ENCODE results near the gene LMF2.
"Not testable (repeated sequence)": the region's sequence is repeated elsewhere in the genome, so short reads cannot be mapped to it uniquely, and the experiment has no call there.

LMF2 gene

DNA sequence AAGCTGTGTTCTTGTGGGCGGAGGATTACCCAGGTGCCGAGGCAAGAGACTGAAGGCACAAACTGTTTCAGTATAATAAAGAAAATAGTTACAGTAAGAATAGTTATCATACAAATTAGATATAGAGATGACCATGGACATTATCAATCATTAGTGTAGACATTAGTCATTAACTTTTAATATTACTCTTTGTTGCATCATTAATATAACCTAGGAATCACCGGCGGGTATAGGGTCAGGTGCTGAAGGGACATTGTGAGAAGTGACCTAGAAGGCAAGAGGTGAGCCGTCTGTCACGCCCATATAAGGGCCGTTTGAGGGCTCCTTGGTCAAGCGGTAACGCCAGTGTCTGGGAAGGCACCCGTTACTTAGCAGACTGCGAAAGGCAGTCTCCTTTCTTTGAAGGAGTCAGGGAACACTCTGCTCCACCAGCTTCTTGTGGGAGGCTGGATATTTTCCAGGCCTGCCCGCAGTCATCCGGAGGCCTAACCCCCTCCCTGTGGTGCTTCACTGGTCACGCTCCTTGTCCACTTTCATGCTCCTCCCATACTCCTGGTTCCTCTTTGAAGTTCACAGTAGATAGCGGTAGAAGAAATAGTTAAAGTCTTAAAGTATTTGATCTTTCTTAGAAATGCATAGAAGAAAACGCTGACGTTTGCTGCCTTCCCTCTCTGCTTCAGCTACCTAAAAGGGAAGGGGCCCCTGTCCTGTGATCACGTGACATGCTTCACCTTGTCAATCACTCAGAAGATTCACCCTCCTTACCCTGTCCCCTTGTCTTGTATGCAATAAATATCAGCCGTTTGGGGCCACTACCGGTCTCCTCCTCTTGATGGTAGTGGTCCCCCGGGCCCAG lies 26.6 kb upstream of the LMF2 start:
- not testable (repeated sequence) for DNase-seq

DNA sequence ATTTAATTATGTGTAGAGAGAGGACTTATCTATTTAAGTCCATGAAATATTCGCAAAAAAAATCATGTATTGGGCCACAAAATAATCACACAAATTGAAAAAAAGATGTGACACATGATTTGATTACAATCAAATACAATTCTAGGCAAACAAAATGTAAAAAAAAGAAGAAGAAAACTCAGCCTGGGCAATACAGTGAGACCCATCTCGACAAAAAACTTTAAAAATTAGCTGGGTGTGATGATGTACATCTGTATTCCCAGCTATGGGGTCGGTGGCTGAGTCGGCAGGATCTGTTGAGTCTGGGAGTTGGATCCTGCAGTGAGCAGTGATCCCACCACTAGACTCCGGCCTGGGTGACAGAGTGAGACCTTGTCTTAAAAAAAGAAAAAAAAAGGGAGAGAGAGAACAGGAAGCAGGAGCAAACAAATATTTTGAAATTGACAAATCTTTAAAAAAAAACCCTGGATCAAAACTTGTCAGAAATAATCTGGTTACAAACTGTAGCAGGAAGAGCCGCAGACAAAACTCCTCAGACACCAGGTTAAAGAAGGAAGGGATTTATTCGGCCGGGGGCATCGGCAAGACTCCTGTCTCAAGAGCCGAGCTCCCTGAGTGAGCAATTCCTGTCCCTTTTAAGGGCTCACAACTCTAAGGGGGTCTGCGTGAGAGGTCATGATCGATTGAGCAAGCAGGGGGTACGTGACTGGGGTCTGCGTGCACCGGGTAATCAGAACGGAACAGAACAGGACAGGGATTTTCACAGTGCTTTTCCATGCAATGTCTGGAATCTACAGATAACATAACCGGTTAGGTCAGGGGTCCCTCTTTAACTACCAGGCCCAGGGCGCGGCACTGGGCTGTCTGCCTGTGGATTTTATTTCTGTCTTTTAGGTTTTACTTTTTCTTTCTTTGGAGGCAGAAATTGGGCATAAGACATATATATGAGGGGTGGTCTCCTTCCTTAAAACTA lies 25.6 kb upstream of the LMF2 start:
- no peak for DNase-seq

DNA sequence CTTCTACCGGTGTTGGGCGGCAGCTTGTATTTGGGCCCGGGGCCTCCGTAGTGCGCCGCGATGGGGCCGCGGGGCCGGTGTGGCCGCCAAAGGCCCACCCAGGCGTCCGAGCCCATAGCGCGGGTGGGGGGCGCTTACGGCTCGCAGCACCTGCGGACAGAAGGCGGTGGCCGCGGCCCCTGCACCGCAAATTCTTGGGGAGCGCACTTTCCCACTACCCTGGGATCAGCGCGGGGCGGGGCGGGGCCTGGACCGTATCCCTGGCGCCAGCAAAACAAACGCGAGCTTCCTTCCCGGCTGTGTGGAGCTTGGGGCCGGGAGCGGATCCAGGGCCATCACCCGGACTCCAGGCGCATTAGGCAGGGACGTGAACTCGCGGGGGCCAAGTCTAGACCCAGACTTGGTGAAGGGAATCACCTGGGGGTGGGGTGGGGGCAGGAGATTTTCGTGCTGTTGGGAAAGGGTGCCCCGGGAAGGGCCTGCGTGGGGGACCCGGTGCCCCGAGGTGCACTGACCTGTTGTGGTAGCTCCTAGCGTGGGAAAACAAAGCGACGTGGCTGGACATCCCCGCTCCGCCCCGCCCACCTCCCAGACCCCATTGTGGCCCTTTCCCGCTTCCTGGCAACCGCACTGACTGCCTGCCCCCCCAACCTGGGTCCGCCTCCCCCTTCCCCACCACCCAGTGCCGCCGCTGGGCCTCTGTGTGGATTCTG lies 24.6 kb upstream of the LMF2 start:
- DNase-seq = no peak

DNA sequence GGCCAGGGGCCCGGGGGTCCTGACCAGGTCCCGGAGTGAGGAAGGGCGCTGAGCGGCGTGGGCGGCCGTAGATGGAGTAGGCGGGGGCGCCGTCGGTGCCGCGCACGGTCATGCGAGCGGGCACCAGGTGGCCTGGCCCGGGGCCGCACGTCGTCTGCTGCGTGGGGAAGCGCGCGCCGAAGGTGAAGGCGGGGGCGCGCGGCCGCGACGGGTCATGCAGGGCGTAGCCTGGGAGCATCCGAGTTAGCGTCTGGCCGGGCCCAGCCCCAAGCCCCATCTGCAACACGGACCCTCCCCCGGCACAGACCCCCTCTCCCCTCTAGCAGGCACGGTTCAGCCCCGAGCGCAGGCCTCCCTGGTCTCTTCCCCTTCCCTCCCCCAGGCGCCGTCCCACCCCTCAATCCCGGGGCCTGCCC lies 24.1 kb upstream of the LMF2 start:
- DNase-seq = peak; percentile 76

DNA sequence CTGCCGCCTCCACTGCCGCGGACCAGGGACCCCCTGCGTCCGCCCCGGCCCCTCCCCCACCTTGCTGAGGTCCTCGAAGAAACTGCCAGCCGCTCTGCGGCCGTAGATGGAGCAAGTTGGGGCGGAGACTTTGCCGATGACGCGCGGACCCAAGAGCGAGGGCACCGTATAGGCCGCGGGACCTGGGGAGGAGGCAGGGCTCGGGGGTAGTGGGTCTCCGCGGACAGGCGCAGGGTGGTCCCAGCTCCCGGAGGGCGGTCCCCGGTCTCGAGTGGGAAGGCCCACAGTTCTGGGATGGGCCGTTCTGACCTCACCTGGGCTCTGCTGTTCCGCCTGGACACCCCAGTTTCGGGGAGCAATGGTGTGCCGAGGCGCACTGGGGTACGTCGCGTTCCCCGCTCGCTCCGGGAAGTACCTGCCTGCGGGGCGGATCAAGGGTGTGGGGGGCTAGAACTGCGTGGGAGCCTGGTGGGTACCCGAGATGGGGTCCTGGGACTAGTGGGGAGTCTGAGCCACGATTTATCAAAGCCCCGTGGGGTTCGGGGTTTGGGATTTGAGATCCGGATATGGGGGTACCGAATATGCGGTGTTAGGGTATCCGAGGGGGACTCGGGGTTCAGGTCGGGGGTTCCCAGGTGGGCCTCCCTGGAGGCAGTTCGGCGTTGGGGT lies 23.5 kb upstream of the LMF2 start:
- DNase-seq = peak; percentile 81

DNA sequence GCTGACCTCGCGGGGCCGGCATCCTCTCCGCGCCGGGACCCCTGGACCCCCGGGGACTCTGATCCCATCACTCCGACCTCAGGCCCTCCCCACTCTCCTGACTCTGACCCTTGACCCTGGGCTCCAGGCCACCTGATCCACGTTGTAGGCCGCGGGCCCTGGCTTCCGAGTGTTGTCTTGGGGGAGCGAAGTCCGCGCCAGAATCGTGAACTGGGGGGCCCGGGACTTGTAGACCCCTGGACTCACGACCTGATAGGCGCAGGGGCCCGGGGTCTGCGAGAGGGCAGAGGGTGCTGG lies 23.0 kb upstream of the LMF2 start:
- DNase-seq = no peak

DNA sequence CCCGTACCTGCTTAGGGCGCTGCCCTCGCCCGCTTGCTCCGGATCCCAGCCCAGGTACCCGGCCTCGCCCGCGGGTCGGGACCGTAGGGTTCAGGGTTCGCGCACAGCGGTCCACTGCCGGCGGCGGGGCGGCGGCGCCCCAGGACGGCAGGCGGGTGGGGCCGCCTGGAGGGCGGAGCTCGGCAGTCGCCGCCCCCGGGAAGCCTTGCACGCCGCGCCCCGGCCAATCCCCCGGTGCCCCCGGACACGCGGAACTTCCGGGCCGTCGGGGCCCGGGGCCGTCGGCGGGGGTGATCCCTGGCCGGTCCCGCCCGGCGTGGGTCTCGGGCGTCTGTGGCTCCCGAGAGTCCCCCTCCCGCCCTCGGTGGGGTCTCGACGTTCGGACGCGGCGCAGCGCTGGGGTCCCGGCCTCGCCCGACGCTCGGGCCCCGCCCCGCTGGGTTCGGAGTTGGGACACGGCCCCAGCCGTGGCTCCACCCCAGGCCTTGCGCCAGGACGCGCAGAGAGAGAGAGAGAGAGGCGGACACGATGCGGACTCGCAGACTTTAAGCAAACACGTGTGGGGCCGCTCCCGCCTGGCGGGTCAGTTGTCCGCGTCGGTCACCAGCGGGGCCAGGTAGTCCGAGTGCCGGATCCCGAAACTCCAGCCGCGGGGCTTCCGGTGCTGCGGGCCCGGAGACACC lies 22.5 kb upstream of the LMF2 start, which contains the start of gene TYMP:
TSS of gene TYMP (minus strand) at position 116 of the 683 bp plus-strand sequence. CDS start 303 bp downstream, outside the sequence.
- peak; percentile 72 for DNase-seq

DNA sequence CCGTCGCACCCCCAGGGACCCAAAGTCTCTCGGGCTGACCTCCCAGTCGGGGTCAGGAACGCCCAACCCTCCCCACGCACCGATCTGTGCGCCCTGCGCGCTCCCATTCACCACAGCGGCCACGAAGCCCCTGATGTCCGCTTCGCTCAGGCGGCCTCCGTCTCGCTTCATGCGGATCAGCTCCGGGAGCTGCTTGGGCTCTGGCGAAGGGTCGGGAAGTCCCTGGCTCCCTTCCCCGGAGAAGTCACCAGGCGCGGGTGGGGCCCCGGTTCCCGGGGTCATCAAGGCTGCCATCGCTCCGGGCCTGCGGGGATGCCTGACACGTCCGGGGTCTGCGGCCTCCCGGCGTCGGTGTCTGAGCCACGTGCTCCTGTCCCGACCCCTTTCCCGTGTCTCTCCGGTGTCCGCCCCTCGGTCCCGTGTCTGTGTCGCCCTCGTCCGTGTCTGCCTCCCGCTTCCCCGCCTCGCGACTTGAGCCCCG lies 22.0 kb upstream of the LMF2 start:
- DNase-seq = no peak

DNA sequence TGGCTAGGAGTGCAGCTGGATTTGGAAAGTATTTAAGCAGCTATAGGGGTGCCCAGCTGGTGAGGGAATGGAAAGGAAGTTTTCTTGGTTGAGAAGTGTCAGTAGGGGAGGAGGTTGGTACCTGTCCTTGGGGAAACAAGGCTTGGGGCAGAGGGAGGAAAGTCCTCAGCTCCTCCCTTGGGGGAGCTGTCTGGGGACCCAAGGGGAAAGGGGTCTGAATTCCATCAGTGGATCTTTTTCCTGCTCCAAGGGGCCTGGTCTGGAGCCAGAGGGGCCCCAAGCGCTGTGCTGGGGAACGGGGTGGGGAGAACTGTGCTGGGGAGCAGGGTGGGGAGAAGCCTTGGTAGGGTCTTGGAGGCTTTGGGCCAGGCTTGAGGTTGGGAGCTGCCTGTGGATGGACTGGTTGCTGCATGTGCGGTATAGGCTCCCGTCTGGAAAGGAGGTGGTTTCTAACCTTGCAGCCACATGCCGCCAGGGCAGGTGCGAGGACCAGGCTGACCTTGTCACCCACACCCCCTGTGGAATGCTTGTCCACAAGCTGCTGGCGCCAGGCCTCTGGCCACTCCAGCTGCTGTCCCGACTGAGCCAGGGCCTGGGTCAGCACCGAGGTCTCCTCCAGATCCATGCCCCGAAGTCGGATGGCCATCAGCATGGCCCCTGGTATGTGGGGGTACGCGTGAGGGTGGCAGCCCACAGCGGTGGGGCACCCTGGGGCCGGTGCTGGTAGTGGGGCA lies 21.3 kb upstream of the LMF2 start:
- no peak for DNase-seq

DNA sequence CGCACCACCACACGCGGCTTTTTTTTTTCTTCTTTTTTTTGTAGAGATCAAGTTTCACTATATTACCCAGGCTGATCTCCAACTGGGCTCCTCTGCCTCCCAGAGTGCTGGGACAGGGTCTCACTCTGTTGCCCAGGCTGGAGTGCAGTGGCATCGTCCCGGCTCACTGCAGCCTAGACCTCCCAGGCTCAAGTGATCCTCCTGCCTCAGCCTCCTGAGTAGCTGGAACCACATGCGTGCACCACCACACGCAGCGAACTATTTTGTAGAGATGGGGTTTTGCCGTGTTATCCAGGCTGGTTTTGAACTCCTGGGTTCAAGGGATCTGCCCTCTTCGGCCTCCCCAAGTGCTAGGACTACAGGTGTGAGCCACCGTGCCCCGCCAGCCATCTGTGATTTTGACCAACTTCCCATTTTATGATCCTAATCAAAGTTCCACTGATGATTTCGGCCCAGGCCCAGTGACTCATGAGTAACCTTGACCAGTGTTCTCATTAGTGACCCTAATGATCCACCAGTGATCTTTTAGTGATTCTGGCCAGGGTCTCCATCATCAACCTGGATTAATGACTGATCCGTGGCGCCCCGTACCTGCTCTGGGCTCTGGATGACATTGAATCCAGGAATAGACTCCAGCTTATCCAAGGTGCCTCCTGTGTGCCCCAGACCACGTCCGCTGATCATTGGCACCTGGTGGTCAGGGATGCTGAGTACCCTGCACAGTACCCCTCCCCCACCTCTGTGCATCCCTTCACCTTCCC lies 20.6 kb upstream of the LMF2 start:
- DNase-seq = no peak

DNA sequence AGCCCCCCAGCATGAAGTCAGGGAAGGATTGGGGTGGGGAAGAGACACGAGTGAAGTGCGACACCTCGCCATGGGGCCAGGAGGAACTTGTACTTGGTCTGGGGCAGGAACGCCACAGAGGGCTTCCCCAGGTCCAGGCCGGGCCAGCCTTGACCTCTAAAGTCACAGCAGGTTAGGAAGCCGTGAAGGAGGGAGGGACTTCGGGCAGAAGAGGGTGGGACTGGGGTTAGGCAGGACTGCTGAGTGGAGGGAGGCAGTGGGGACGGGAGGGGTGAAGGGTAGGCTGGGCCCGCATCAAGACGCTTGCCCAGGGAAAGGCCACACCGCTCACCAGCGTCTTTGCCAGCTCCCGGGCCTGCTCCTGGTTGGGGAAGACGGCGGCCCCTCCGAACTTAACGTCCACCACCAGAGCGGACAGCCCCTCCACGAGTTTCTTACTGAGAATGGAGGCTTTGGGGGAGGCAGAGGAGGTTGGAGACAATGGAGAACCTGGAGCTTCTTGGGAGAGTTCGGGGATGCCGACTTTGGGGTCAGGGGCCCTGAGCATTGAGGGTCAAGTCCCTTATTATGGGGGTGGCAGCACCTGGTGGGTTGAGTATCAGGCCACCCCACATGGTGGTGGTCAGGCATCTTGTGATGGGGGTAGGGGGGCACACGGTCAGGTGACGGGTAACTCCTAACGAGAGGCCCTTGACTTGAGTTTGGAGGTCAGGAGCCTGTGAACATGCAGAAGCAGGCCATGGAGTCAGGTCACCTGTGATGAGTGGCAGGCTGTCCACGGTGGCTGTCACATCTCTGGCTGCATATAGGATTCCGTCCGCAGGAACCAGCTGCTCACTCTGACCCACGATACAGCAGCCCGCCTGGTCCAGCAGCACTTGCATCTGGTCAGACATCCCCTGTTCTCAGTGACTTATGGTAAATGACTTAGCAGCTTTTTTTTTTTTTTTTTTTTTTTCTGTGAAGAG lies 19.6 kb upstream of the LMF2 start:
- DNase-seq = peak; percentile 39

DNA sequence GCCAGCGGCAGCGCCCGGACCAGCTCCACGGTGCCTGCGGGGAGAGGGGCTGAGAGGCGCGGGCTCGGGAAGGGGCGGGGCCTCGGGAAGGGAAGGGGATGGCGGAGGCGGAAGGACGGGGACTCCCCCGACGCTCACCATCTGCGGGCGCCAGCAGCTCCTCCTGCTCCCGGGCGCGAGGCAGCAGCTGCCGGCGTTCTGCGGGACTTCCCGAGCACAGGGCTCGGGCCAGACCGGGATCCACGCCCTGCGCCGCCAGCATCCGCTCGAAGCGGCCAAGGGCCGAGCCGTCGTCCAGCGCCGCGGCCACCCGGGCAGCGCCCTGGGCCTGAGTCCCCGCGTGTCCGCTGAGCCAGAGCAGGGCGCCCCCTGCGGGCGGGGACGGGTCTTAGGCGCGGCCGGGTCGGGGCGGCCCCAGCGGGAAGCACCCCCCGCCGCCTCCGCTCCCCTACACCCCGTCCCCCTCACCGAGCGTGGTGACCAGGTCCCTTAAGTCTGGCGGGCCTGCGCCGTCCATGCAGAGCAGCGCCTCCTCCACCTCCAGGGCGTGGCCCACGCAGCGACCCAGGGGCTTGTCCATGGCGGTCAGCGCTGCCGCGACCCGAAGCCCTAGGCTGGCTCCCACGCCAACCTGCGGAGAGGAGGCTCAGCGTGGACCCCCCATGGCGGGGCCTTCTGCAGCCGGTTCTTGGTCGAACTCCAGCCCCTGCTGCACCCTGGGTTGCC lies 18.8 kb upstream of the LMF2 start:
- DNase-seq = peak; percentile 85

DNA sequence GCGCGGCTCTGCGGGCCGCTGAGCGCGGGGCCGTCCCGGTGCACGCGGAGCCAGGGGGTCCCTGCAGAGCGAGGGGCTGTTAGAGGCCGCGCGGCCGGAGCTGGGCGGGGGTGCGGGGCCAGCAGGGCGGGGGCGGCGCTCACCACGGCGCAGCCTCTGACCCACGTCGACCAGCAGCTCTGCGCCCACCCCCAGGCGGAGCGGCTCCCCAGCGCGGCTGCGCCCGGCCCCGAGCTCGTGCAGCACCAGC lies 18.3 kb upstream of the LMF2 start:
- no peak for DNase-seq

DNA sequence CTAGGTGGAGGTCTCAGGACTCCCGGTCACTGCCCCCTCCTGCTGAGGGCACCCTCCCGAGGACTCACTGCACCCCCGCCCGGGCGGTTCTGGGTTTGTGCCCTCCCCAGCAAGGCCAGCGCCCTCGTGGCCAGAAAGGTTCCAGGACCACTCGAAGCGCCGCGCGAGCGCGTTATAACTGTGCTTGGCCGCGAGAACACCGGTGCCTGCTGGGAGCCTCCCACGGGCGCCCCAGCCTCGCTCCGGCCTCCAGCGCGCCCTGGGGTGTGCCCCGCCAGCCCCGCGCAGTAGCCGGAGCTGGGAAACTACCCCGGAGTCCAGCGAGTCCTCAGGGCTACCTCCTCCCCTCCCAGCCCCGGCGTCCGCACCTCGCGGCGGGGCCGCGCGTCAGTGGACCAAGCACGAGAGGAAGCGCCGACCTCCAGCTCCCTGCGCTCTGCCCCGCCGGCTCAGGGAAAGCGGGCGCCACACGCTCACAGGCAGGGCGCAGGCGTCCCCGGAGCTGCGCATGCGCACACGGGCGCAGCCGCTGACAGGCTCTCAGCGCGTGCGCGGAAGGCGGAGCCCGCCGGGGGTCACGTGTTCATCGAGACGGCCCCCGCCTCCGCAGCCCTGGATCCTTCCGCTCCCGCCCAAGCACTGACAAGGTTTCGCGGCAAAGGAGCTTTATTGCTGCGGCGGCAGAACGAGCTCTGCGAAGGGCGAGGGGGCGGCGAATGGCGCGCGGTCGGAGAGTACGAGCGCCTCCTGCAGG lies 17.8 kb upstream of the LMF2 start, which contains the start of gene SCO2:
TSS of gene SCO2 (minus strand) at position 495 of the 754 bp plus-strand sequence. CDS start 1,187 bp downstream, outside the sequence.
- DNase-seq = peak; percentile 99

DNA sequence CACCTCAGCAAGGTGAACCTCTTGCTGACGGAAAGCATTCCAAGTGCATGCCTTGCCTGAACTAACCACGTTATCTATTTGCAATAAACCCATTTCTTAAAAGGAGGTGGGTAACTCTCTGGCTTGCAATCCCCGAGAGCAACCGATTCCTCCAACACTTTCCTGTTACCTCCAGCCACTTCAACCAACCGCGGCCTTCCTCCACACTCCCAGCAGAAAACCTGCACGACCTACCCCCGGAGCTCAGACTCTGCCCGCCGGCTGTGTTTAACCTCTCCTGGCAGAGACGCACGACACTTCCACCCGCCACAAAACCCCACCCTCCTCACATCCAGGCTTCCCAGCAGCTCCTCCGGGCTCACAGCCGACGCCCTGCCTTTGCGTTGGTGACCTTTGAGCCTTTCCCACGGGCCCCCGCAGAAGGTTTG lies 17.2 kb upstream of the LMF2 start:
- no peak for DNase-seq

DNA sequence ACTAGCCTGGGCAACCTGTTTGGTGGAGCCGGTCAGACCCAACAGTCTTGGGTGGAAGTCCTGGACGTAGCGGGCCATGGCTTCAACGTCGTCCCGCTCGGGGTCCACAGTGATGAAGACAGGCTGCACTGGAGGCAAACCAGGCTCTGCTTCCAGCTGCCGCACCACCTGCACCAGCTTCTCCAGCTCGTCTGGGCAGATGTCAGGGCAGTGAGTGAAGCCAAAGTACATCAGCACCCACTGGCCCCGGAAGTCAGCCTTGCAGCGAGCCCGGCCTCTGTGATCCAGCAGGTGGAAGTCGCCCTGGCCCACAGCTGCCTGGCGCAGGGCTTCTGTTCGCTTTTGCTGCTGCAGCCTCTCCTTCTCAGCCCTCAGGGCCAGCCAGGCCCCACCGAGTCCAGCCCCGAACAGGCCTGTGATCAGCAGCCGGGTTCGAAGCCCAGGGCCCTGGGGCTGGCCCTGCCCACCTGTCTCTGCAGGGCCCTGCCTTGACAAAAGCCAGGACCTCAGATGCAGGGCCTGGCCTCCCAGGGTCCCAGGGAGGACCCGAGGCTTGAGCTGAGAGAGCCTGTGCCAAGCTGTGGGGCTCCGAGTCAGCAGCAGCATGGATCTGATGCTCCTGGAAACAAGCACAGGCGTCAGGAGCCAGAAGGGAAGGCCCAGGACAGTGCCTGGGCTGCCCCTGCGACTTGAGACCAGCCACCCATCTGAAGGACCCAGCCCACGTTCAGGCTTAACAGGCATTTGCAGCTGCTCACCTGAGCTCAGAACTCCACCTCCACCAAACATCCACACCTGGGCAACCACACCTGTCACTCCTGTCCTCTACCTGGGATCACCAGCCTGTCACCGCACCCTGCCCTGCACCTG lies 16.5 kb upstream of the LMF2 start:
- DNase-seq = no peak

DNA sequence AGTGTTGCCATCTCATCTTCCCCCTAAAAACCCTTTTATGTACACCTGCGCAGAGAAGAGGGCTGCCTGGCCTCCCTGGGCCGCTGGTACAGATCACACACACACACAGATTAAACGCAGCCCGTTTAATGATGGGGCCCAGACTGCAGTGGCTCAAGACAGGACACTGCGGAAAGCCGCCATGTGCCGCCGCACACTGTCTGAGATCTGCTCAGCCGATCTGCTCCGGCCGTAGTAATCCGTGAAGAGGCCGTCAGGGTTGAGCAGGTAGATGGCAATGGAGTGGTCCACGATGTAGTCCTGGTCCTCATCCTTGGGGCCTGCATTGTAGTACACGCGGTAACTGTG lies 15.9 kb upstream of the LMF2 start:
- no peak for DNase-seq
